GM12864 (cell line): ENCODE results near the gene MYO16.

Source experiments
- DNase-seq: peaks from one replicate; pipeline ENCODE4 v3.0.0-alpha.2; 2011; ENCODE audit warnings: low read depth
- H3K4me3 ChIP-seq: 2 replicates; pipeline ENCODE4 v1.5.1; 2011; ENCODE audit warnings: mild to moderate bottlenecking, low read depth, low read length, control low read depth
- CTCF ChIP-seq: IDR thresholded peaks from 2 replicates; pipeline ENCODE4 v1.5.1; 2011; ENCODE audit warnings: low read depth, mild to moderate bottlenecking, moderate library complexity, low read length, control low read depth, inconsistent platforms; ENCODE audit errors: missing control alignments

The MYO16 gene

GRCh38 chr13:109220631-109221030 lies 591.2 kb downstream of the MYO16 start:
- no peak overlapping the region for H3K4me3 ChIP-seq
- DNase-seq: no peak
- no peak for TF ChIP-seq CTCF

GRCh38 chr13:109224033-109224432 lies 594.6 kb downstream of the MYO16 start:
- no peak overlapping the region for H3K4me3 ChIP-seq
- no peak for DNase-seq
- TF ChIP-seq CTCF: no peak

- no peak for TF ChIP-seq CTCF
- no peak for DNase-seq
- no peak overlapping the region for H3K4me3 ChIP-seq
These were observed 597.2 kb downstream of the MYO16 start for GRCh38 chr13:109226631-109227030.

GRCh38 chr13:109227344-109227940 lies 598.0 kb downstream of the MYO16 start:
- no peak overlapping the region for H3K4me3 ChIP-seq
- TF ChIP-seq CTCF: no peak
- DNase-seq: no peak

DNA sequence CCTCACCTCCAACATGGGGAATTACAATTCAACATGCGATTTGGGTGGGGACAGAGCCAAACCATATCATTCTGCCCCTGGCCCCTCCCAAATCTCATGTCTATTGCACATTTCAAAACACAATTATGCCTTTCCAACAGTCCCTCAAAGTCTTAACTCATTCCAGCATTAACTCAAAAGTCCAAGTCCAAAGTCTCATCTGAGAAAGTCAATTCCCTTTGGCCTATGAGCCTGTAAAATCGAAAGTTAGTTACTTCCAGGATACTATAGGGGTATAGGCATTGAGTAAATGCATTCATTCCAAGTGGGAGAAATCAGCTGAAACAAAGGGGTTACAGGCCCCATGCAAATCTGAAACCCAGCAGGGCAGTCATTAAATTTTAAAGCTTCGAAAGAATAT lies 598.8 kb downstream of the MYO16 start:
- H3K4me3 ChIP-seq: no peak overlapping the region
- no peak for DNase-seq
- TF ChIP-seq CTCF: no peak

DNA sequence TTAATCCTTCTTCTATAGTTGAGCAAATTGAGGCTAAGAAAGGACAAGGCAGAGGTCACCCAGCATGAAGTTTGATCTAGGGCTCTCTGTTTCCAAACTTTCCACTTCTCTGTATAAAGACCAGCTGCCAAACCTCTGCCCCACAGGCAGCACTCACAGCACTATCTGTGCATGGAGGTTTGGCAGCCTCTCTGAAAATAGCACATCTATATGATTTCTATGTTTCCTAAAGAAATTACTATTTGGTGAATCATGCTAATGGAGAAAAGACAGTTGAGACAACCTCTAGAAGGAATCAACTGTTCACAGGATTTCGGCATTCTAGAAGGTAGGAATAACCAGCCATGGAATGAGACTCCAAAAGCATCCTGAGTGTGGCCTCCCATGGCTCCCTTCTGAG lies 602.5 kb downstream of the MYO16 start:
- no peak for TF ChIP-seq CTCF
- no peak overlapping the region for H3K4me3 ChIP-seq
- DNase-seq: no peak

DNA sequence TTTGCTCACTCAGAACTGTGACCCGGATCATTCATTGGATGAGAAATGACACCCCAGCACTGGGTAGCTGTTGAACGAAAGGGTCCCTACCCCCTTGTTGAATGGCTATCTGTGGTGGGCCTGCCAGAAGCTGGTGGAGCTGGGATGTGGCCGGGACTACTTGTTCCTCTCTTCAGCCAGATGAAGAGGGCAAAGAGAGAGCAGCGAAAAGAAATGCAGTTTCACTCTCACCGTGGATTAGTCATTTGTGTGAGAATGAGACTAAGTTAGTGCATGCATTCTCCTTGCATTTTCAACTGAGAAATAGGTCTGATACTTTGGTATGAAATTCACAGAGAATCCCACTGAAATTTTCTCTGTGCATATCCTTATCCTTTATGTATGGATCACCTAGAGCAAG lies 603.9 kb downstream of the MYO16 start:
- no peak for TF ChIP-seq CTCF

More for the DNA sequence above, 603.9 kb downstream of the MYO16 start:
- DNase-seq: no peak
- no peak overlapping the region for H3K4me3 ChIP-seq
